Left lung (tissue), 10 donors: Measurements from ENCODE around the gene PROM2. TPM values are rescaled to one million over a fixed set of nuclear protein-coding genes. Genes with fewer than 3 reads are reported as not detected.
"Not testable (repeated sequence)": the region's sequence is repeated elsewhere in the genome, so short reads cannot be mapped to it uniquely, and the experiment has no call there.

Experiments
- ATAC-seq: fragments of 200-7000 bp; cut with Tn5 transposase; one replicate; pipeline ENCODE4 v1.9.1; 2020; ENCODE audit warnings: moderate library complexity
- DNase-seq, 4 donors: peaks; one replicate each; pipeline ENCODE4 v3.0.0-alpha.2; 2013 to 2020
- H3K27ac ChIP-seq, 2 donors: fragments of 200-600 bp; sonication (generic) in 1 of 2; one replicate each; pipeline versions ENCODE4 v1.5.0 to v1.8.0; 2020 to 2021
- H3K27me3 ChIP-seq, 2 donors: fragments of 200-600 bp; sonication (generic) in 1 of 2; one replicate each; pipeline versions ENCODE4 v1.5.0 to v1.8.0; 2020 to 2021
- H3K36me3 ChIP-seq, 2 donors: fragments of 200-600 bp; sonication (generic) in 1 of 2; one replicate each; pipeline versions ENCODE4 v1.5.0 to v1.8.0; 2020 to 2021
- H3K4me1 ChIP-seq, 2 donors: fragments of 200-600 bp; one replicate each; pipeline ENCODE4 v1.8.0; 2021
- H3K4me3 ChIP-seq, 2 donors: fragments of 200-600 bp; sonication (generic) in 1 of 2; one replicate each; pipeline versions ENCODE4 v1.5.0 to v1.8.0; 2020 to 2021; ENCODE audit warnings: mild to moderate bottlenecking in 1 of 2
- H3K9me3 ChIP-seq, 2 donors: fragments of 200-600 bp; sonication (generic) in 1 of 2; one replicate each; pipeline versions ENCODE4 v1.5.0 to v1.8.0; 2020 to 2021
- intact Hi-C, 2 donors: fragments of 100-400 bp; cut with DNase I; formaldehyde crosslinking; loops; one replicate each; pipeline versions ENCODE4 v1.11.2 to v1.14.2; 2022
- polyA plus RNA-seq, 6 donors: library from polyadenylated mRNA; unstranded; fragments of 120-200 nt; gene quantifications; one replicate each; pipeline ENCODE4 v1.2.1, GENCODE V29; 2013; ENCODE audit not compliant: insufficient read length in 6 of 6
- total RNA-seq, 2 donors: library from RNA; stranded (reverse); fragmentation: NEBNext Ultra II Directional; extraction: Animal tissue kit (Norgen Biotek cat#: 25700); gene quantifications; one replicate each; pipeline ENCODE4 v1.2.1, GENCODE V29; 2021
- TF ChIP-seq, protein P1 (sequence below), 2 donors: fragments of 200-600 bp; sonication (generic) in 1 of 2; IDR thresholded peaks; one replicate each; pipeline versions ENCODE4 v1.5.0 to v1.8.0; 2021; ENCODE audit warnings: antibody characterized with exemption in 2 of 2
- donor health status: DM: no; HTN: yes; CAD: no.
- donor health status: DM: no; HTN: no; CAD: no.

Gene PROM2
- total and polyA plus RNA-seq, 8 donors: 5.6 to 16.4 (median 15.3) TPM

DNA sequence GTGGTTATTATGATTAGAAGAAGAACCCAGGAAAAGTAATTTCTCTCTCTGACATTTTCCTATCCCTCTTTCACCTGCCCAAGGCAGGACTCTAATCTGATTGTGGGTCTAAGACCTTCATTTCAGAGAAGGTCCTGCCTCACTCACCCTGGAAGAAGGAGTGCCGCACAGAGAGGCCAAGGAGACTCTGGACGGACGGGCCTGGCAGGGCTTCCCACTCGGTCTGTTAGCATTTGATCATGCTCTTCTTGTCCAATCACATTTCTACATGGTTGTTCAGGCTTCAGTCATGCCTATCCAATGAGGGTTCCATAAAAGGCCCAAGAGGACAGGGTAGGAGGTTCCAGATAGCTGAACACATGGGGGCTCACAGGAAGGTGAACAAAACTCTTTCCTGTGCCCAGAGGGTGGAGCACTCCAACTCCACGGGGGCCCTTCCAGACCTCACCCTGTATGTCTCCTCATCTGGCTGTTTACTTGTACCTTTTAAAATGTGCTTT, 39.9 kb upstream of the PROM2 start:
- Histone ChIP-seq H3K4me3 (no peak overlapping the region), H3K4me1 (no peaks in the 10 kb centered on the region), H3K27me3 (no peaks in the 10 kb centered on the region), H3K9me3 (peaks cover 0 to 20% of the 10 kb centered on the region in 2 donors), H3K36me3 (no peaks in the 10 kb centered on the region), H3K27ac (no peak overlapping the region)
- TF ChIP-seq, protein P1, sequence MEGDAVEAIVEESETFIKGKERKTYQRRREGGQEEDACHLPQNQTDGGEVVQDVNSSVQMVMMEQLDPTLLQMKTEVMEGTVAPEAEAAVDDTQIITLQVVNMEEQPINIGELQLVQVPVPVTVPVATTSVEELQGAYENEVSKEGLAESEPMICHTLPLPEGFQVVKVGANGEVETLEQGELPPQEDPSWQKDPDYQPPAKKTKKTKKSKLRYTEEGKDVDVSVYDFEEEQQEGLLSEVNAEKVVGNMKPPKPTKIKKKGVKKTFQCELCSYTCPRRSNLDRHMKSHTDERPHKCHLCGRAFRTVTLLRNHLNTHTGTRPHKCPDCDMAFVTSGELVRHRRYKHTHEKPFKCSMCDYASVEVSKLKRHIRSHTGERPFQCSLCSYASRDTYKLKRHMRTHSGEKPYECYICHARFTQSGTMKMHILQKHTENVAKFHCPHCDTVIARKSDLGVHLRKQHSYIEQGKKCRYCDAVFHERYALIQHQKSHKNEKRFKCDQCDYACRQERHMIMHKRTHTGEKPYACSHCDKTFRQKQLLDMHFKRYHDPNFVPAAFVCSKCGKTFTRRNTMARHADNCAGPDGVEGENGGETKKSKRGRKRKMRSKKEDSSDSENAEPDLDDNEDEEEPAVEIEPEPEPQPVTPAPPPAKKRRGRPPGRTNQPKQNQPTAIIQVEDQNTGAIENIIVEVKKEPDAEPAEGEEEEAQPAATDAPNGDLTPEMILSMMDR (IDR thresholded peaks at IDR 0.05): no peak
- intact Hi-C loops: no loop called here
- ATAC-seq (no peak), DNase-seq (no peak)

DNA sequence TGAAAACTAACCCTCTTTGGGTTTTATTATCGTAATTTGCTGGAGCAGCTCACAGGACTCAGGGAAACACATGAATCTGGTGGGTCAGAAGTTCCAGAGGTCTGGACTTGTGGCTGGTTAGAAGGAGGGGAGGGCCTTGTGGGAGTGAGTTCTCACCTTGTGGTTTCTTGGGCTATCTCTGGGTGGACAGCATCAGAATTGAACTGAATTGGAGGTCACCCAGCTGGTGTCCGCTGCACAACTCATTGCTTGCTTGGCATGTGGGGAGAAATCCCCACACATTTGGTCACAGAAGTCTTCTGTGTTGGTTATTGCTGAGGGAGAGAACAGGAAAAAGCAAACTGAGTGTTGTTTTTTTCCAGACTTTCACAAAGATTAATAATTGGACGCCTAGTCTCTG, 39.4 kb upstream of the PROM2 start:
- no peak overlapping the region for H3K27ac ChIP-seq
- no peak for ATAC-seq
- DNase-seq: no peak
- no peaks in the 10 kb centered on the region for H3K4me1 ChIP-seq
- TF ChIP-seq, protein P1 (IDR thresholded peaks at IDR 0.05): no peak
- no peaks in the 10 kb centered on the region for H3K27me3 ChIP-seq
- intact Hi-C loops: no loop called here
- H3K9me3 ChIP-seq: peaks cover 0 to 25% of the 10 kb centered on the region in 2 donors
- no peaks in the 10 kb centered on the region for H3K36me3 ChIP-seq
- no peak overlapping the region for H3K4me3 ChIP-seq

DNA sequence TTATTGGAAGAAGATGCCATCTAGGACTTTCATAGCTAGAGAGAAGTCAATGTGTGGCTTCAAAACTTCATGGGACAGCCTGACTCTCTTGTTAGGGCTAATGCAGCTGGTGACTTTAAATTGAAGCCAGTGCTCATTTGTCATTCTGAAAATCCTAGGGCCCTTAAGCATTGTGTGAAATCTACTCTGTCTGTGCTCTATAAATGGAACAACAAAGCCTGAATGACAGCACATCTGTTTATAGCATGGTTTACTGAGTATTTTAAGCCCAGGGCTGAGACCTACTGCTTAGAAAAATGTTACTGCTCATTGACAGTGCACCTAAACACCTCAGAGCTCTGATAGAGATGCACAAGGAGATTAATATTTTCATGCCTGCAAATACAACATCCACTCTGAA, 36.1 kb upstream of the PROM2 start:
- Histone ChIP-seq H3K4me1 (no peaks in the 10 kb centered on the region), H3K36me3 (no peaks in the 10 kb centered on the region), H3K4me3 (no peak overlapping the region), H3K27me3 (no peaks in the 10 kb centered on the region), H3K9me3 (peaks cover 0 to 52% of the 10 kb centered on the region in 2 donors), H3K27ac (no peak overlapping the region)
- ATAC-seq (no peak), DNase-seq (no peak)
- intact Hi-C loops: no loop called here
- TF ChIP-seq, protein P1 (IDR thresholded peaks at IDR 0.05): no peak

DNA sequence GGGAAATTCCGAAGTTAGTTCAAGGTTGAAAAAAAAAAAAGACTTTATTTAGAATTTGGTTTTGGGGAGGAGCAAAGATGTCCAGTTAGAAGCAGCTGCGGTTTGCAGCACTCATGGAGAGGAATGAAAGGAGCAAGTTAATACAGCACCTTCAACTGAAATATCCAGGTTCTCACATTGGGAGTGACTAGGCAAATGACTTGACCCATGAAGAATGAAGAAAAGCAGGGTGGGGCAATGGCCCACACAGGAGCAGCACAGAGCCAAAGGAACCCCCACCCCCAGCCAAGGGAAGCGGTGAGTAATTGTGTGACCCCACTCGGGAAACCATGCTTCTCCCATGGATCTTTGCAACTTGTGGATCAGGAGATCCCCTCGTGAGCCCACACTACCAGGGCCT, 34.2 kb upstream of the PROM2 start:
- Histone ChIP-seq H3K27ac (no peak overlapping the region), H3K4me1 (no peaks in the 10 kb centered on the region), H3K36me3 (no peaks in the 10 kb centered on the region), H3K4me3 (no peak overlapping the region), H3K9me3 (peaks cover 0 to 55% of the 10 kb centered on the region in 2 donors), H3K27me3 (no peaks in the 10 kb centered on the region)
- DNase-seq (no peak), ATAC-seq (no peak)
- intact Hi-C loops: no loop called here
- TF ChIP-seq, protein P1 (IDR thresholded peaks at IDR 0.05): no peak

DNA sequence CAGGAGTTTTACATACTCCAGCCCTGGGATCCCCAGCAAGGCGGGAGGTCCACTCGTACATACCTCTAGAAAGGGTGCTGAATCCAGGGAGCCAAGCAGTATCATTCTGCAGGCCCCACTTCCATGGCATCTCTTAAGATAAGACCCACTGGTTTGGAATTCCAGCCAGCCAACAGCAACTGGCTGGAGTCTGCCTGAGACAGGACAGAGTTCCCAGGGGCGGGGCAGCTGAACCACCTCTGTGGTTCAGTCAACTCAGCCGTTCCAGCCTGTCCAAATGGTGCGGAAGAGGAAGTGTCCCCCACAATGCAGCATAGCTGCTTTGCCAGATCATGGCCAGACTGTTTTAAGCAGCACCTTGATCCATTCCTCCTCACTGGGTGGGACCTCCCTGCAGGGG, 33.7 kb upstream of the PROM2 start:
- Histone ChIP-seq H3K4me1 (no peaks in the 10 kb centered on the region), H3K27ac (no peak overlapping the region), H3K36me3 (no peaks in the 10 kb centered on the region), H3K4me3 (no peak overlapping the region), H3K9me3 (peaks cover 0 to 55% of the 10 kb centered on the region in 2 donors), H3K27me3 (no peaks in the 10 kb centered on the region)
- DNase-seq (no peak), ATAC-seq (no peak)
- TF ChIP-seq, protein P1 (IDR thresholded peaks at IDR 0.05): no peak
- intact Hi-C loops: no loop called here

DNA sequence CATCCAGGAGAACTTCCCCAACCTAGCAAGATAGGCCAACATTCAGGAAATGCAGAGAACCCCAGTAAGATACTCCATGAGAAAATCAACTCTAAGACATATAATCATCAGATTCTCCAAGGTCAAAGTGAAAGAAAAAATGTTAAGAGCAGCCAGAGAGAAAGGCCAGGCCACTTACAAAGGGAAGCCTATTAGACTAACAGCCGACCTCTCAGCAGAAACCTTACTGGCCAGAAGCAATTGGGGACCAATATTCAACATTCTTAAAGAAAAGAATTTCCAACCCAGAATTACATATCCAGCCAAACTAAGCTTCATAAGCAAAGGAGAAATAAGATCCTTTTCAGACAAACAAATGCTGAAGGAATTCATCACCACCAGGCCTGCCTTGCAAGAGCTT, 32.2 kb upstream of the PROM2 start:
- H3K36me3 ChIP-seq, H3K27ac ChIP-seq, ATAC-seq, H3K4me3 ChIP-seq, intact Hi-C loops, H3K27me3 ChIP-seq, DNase-seq, H3K4me1 ChIP-seq: not testable (repeated sequence)
- H3K9me3 ChIP-seq: peaks cover 0 to 68% of the 10 kb centered on the region in 2 donors
